K562 (cell line): ENCODE data around the gene RPP21. TPM values are rescaled to one million over a fixed set of nuclear protein-coding genes. Genes with fewer than 3 reads are reported as not detected.

ENCODE experiments used
- ATAC-seq: fragments of 200-7000 bp; cut with Tn5 transposase; 3 replicates; pipeline ENCODE4 v1.9.1; 2020; ENCODE audit warnings: moderate library complexity
- BruUV-seq: library from RNA; stranded (reverse); fragments of 400-500 nt; replicated peaks from 2 replicates; lab custom pipeline; 2021; lab: Mats Ljungman, UMichigan
- CTCF ChIA-PET: fragments of 300-600 bp; formaldehyde crosslinking; extraction: SDS; loops from one replicate; lab custom pipeline; 2021; ENCODE audit warnings: low intra/inter-chr PET ratio; lab: Yijun Ruan, JAX
- POLR2A ChIA-PET: fragments of 300-600, 350-650 bp; sonication (Branson Sonifier 250); formaldehyde crosslinking; extraction: SDS; loops from one replicate; lab custom pipeline; 2021; ENCODE audit warnings: antibody characterized with exemption, inconsistent platforms; lab: Yijun Ruan, JAX
- DNase-seq, 4 experiments: peaks; one replicate each; pipeline versions ENCODE4 v3.0.0 to v3.0.0-alpha.2; 2011 to 2018; ENCODE audit warnings: low spot score in 3 of 4, mixed read lengths in 3 of 4; ENCODE audit errors: extremely low read depth in 1 of 4
- FAIRE-seq: peaks from 2 replicates; lab custom pipeline; 2011; peaks lifted over from hg19 to GRCh38; lab: Jason Lieb, UNC
- H2AFZ ChIP-seq: 2 replicates; pipeline ENCODE4 v1.6.0; 2011; ENCODE audit warnings: low read depth, low read length, control low read depth, inconsistent platforms
- H3K27ac ChIP-seq: fragments of 200-600 bp; 3 replicates; pipeline ENCODE4 v1.8.0; 2011; ENCODE audit warnings: low read depth, mild to moderate bottlenecking, control low read depth, inconsistent platforms, low read length, moderate library complexity, mixed read lengths; ENCODE audit errors: extremely low read depth
- H3K27me3 ChIP-seq, 2 experiments: fragments of 300-600 bp in 1 of 2; 2 replicates in 1 of 2; 3 replicates in 1 of 2; pipeline versions ENCODE4 v1.6.0 to v1.8.0; 2011; ENCODE audit warnings: inconsistent platforms in 2 of 2, low read length in 2 of 2, mild to moderate bottlenecking in 1 of 2, mixed read lengths in 1 of 2, moderate library complexity in 1 of 2; ENCODE audit not compliant: control insufficient read depth in 2 of 2, insufficient read depth in 2 of 2
- H3K36me3 ChIP-seq: fragments of 300-600 bp; 3 replicates; pipeline ENCODE4 v1.8.0; 2011; ENCODE audit warnings: mild to moderate bottlenecking, low read length, inconsistent platforms; ENCODE audit not compliant: control insufficient read depth, insufficient read depth
- H3K4me1 ChIP-seq, 2 experiments: fragments of 200-600 bp in 1 of 2; replicated peaks in 1 of 2; 2 replicates in 1 of 2; 3 replicates in 1 of 2; pipeline versions ENCODE4 v1.5.1 to v1.8.0; 2011; ENCODE audit warnings: inconsistent platforms in 2 of 2, low read length in 2 of 2, mild to moderate bottlenecking in 1 of 2, mixed read lengths in 1 of 2, moderate library complexity in 1 of 2; ENCODE audit not compliant: control insufficient read depth in 2 of 2, insufficient read depth in 2 of 2
- H3K4me2 ChIP-seq: 2 replicates; pipeline ENCODE4 v1.6.1; 2011; ENCODE audit warnings: low read length, control low read depth, inconsistent platforms, mixed read lengths; ENCODE audit not compliant: insufficient read depth
- H3K4me3 ChIP-seq: fragments of 200-600 bp; sonication (generic), shearing (Covaris generic); 2 replicates; pipeline ENCODE4 v1.5.1; 2016; ENCODE audit warnings: control low read depth, inconsistent platforms
- H3K79me2 ChIP-seq: fragments of 200-600 bp; 3 replicates; pipeline ENCODE4 v1.8.0; 2011; ENCODE audit warnings: low read length, inconsistent platforms; ENCODE audit not compliant: control insufficient read depth, insufficient read depth
- H3K9ac ChIP-seq, 2 experiments: 2 replicates each; pipeline versions ENCODE4 v1.6.0 to v1.6.1; 2011; ENCODE audit warnings: low read depth in 2 of 2, low read length in 2 of 2, control low read depth in 1 of 2, inconsistent platforms in 1 of 2, mild to moderate bottlenecking in 1 of 2, mixed read lengths in 1 of 2; ENCODE audit not compliant: insufficient read depth in 1 of 2
- H3K9me1 ChIP-seq: one replicate; pipeline ENCODE4 v1.6.0; 2011; ENCODE audit warnings: inconsistent platforms, mild to moderate bottlenecking, low read length, moderate library complexity; ENCODE audit not compliant: control insufficient read depth, insufficient read depth
- H3K9me3 ChIP-seq: replicated peaks from 2 replicates; pipeline ENCODE4 v1.5.1; 2011; ENCODE audit warnings: low read depth, low read length, inconsistent platforms; ENCODE audit not compliant: control insufficient read depth, insufficient read depth
- H4K20me1 ChIP-seq: replicated peaks from 2 replicates; pipeline ENCODE4 v1.6.1; 2011; ENCODE audit warnings: low read length, inconsistent platforms, mixed read lengths; ENCODE audit not compliant: control insufficient read depth, insufficient read depth
- ATF1 ChIP-seq, 2 experiments: fragments of 450-650 bp in 1 of 2; IDR thresholded peaks; 2 replicates each; pipeline ENCODE4 v1.6.1; 2016; ENCODE audit warnings: missing compliant biosample characterization in 1 of 2, missing genetic modification characterization in 1 of 2
- C11orf30 ChIP-seq: fragments of 450-650 bp; IDR thresholded peaks from 2 replicates; pipeline ENCODE4 v1.6.1; 2016; ENCODE audit warnings: low read depth, mild to moderate bottlenecking
- JUNB ChIP-seq: fragments of 450-650 bp; formaldehyde crosslinking; conservative IDR thresholded peaks from 2 replicates; pipeline ENCODE4 v1.4.0; 2020; ENCODE audit warnings: mild to moderate bottlenecking
- MAFF ChIP-seq: IDR thresholded peaks from 2 replicates; pipeline ENCODE4 v1.6.1; 2012; ENCODE audit warnings: low read length, improper control_type of control experiment
- PATZ1 ChIP-seq: fragments of 250-450 bp; sonication (Bioruptor Pico); IDR thresholded peaks from 2 replicates; pipeline ENCODE4 v1.5.0; 2020; ENCODE audit warnings: mild to moderate bottlenecking, borderline replicate concordance
- ZNF316 ChIP-seq: fragments of 450-650 bp; IDR thresholded peaks from 2 replicates; pipeline ENCODE4 v1.6.1; 2016
- ZNF79 ChIP-seq: fragments of 250-450 bp; sonication (Bioruptor Pico); IDR thresholded peaks from 2 replicates; pipeline ENCODE4 v1.4.0; 2020; ENCODE audit warnings: low read depth, mild to moderate bottlenecking, moderate library complexity
- WGBS: fragments of 100-300 bp; shearing (Covaris generic); methylation state at CpG from one replicate; pipeline ENCODE4 v1.1.6; 2016; ENCODE audit warnings: low coverage, mixed read lengths; ENCODE audit not compliant: insufficient coverage; ENCODE audit errors: missing lambda C conversion rate; 5-methylcytosine and 5-hydroxymethylcytosine counted together
- in situ Hi-C: fragments of 300-500 bp; cut with MboI; formaldehyde crosslinking; loops from 4 replicates; pipeline ENCODE4 v1.15.0; 2018; ENCODE audit warnings: inconsistent platforms, mixed read lengths
- intact Hi-C: fragments of 100-400 bp; cut with micrococcal nuclease; formaldehyde crosslinking; loops from 2 replicates; pipeline ENCODE4 v1.14.2; 2022
- polyA plus RNA-seq, 8 experiments: library from polyadenylated mRNA; depleted of rRNA in 4 of 8; stranded (reverse) in 5 of 8; unstranded in 3 of 8; fragments of >200 nt; fragmentation: Nextera tagmentation in 2 of 8; fragmentation: Illumina TruSeq in 1 of 8; extraction: Ambion mirVana in 2 of 8; extraction: Trizol in 1 of 8; gene quantifications; 2 replicates each; pipeline versions ENCODE4 v1.2.1 to v1.2.3, GENCODE V29; 2011 to 2014; ENCODE audit warnings: inconsistent platforms in 1 of 8, missing spikeins in 1 of 8
- total RNA-seq, 7 experiments: library from RNA; depleted of rRNA in 6 of 7; stranded (reverse); fragments of >200 nt in 6 of 7; fragmentation: Illumina TruSeq in 2 of 7; extraction: Trizol in 2 of 7; gene quantifications; 2 replicates each; pipeline versions ENCODE4 v1.2.1 to v1.2.3, GENCODE V29; 2011 to 2021; ENCODE audit warnings: low replicate concordance in 1 of 7

The RPP21 gene
- total and polyA plus RNA-seq, 9 of the 15 experiments (the other 6 are each of a cell fraction or from before 2014, with no cell fraction given), result 62.1 to 362 (median 166) TPM

GRCh38 chr6:30317913-30318589, 26.9 kb upstream of the RPP21 start:
- 84% methylated on average over 6 of the region's 6 CpGs for WGBS
- Histone ChIP-seq H3K36me3 (peaks cover 87% of the 10 kb centered on the region), H3K4me1 (peaks cover 7 to 13% of the 10 kb centered on the region in 2 experiments; a peak in 4 of 5 replicates), H3K27ac (no peak overlapping the region), H3K9me1 (no peaks in the 10 kb centered on the region)
- no peak for ATAC-seq
- intact Hi-C loops, result loop anchor here (5.0 kb wide), 1 partner anchor 911 kb away; no protein-coding TSS in a partner anchor
- in situ Hi-C loops, result no loop called here
- TF ChIP-seq ZNF79 (CRISPR knock-in tag) (no peak), JUNB (CRISPR knock-in tag) (no peak), MAFF (peak; percentile 24; the same call in 1 of the 2 replicates), PATZ1 (no peak), ATF1 (CRISPR knock-in tag; IDR thresholded peaks at IDR 0.05) (no peak), ATF1 (tag; IDR thresholded peaks at IDR 0.05) (no peak), ZNF316 (peak; percentile 69), C11orf30 (peak; percentile 52)
- TF ChIP-seq, all 486 proteins: peak for 3
- Histone ChIP-seq H3K79me2 (peaks cover 100% of the 10 kb centered on the region), H4K20me1 (peaks cover 5% of the 10 kb centered on the region; the same call in 1 of the 2 replicates), H2AFZ (no peak overlapping the region), H3K9ac (no peak overlapping the region), H3K4me3 (no peak overlapping the region), H3K27me3 (no peaks in the 10 kb centered on the region), H3K9me3 (no peaks in the 10 kb centered on the region), H3K4me2 (no peak overlapping the region)
- ChIA-PET POLR2A (interaction anchor here (1.2 to 2.5 kb wide), 2 partner anchors 8 to 21 kb away, joined by 3 to 18 read pairs; partner anchors contain the start of gene TRIM39), CTCF (no interaction called here)
- FAIRE-seq (no peak), DNase-seq (no peak)
- BruUV-seq, result no TSS peak
